GM12872 (cell line): Measurements from ENCODE around the gene YWHAG.

Source experiments
- CTCF ChIP-seq: IDR thresholded peaks from 3 replicates; pipeline ENCODE4 v1.5.1; 2011; ENCODE audit warnings: low read depth, mild to moderate bottlenecking, low read length, moderate library complexity; ENCODE audit not compliant: insufficient read depth

The YWHAG gene

GRCh38 chr7:76383089-76383944 is 24.5 kb upstream of the YWHAG start:
- TF ChIP-seq CTCF = no peak

DNA sequence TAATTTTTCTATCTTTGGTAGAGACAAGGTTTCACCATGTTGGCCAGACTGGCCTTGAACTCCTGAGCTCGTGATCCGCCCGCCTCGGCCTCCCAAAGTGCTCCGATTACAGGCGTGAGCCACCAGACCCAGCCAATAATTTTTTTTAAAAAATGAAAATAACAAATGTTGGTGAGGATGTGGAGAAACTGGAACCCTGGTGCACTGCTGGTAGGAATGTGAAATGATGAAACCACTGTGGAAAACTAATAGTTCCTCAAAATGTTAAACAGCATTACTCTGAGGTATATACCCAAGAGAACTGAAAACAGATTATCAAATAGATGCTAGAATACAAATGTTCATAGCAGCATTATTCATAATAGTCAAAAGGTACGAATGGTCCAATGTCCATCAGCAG is 23.0 kb upstream of the YWHAG start:
- no peak for TF ChIP-seq CTCF

DNA sequence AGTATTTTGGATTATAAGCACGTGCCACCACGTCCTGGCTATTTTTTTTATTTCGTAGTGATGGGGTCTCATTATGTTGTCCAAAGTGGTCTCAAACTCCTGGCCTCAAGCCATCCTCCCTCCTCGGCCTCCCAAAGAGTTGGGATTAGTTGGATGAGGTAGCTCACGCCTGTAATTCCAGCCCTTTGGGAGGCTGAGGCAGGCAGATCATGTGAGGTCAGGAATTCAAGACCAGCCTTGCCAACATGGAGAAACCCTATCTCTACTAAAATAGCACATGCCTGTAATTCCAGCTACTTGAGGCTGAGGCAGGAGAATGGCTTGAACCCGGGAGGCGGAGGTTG is 21.8 kb upstream of the YWHAG start:
- TF ChIP-seq CTCF = no peak

DNA sequence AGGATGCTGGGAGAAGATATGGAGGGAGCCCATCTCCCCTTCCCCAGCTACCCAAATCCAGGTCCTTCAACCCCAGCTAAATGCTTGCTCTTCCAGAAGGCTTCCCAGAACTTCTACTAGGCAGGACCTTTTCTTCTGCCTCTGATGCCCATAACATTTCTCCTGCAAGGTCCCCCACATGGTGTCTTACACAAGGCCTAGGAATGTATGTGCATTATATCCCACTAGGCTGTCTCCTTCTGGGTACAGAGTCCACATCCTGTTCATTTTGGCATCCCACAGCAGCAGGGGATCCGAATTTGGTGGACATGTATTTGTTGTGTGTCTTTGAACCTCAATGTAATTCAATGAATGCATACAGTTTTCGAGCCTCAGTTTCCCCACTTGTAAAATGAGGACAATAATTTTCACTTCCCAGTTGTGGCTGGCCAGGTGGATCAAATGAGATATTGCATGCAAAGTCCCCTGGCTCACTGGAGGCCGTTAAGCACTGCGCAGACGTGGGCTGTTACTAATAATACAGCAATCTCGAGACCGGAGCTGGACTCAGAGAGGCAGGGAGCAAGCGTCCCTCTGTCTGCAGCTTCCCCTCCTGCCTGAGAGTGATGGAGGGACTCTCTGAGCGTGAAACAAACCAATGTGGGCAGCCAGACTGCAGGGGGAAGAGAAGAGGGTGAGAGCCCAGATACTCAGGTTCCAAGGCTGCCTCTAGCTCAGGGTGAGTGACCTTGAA is 18.6 kb upstream of the YWHAG start:
- TF ChIP-seq CTCF = no peak

DNA sequence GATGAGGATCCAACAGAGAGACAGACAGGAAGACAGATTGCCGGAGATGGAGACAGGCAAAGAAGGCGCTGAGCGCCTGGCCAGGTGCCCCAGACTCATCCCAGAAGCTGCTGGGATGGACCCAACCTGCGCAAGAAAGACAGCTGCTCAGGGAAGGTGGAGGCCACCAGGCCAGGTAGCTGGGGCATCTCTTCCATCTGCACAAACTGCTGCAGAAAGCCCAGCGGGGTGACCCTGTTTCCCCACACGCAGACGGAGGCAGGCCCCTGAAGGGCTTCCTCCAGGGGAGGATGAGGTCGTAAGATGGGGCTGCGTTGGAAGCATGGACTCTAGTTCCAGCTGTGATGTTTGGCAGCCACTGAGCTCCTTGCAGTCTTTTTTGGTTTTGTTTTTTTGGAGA is 16.5 kb upstream of the YWHAG start:
- no peak for TF ChIP-seq CTCF

- TF ChIP-seq CTCF = no peak
Observed at GRCh38 chr7:76372984-76373833, 14.4 kb upstream of the YWHAG start.

- no peak for TF ChIP-seq CTCF
Observed at GRCh38 chr7:76371396-76371795, 12.6 kb upstream of the YWHAG start.
